Measurements from ENCODE around the gene SMTNL2.

Gene SMTNL2

GRCh38 chr17:4599505-4600281 lies 15.4 kb downstream of the SMTNL2 start:
- Histone ChIP-seq H3K9ac (ENCODE audit: low read length) (no peak overlapping the region), H3K9me2 (ENCODE audit: low read depth, low read length) (no peaks in the 10 kb centered on the region), H3K9me3 (ENCODE audit: low read length) (no peaks in the 10 kb centered on the region), H3K4me3 (ENCODE audit: low read depth, low read length, poor library complexity, severe bottlenecking) (no peak overlapping the region), H3K27me3 (ENCODE audit: insufficient read depth, low read length) (no peaks in the 10 kb centered on the region; the same call in 1 of the 2 replicates), H3K36me3 (ENCODE audit: insufficient read depth, low read length) (no peaks in the 10 kb centered on the region), H3K27ac (ENCODE audit: low read depth, low read length, poor library complexity, severe bottlenecking) (no peak overlapping the region), H3K4me2 (ENCODE audit: low read length) (no peak overlapping the region), H3K4me1 (ENCODE audit: insufficient read depth, low read length, severe bottlenecking) (no peaks in the 10 kb centered on the region), H3K79me2 (ENCODE audit: insufficient read depth, low read length) (no peaks in the 10 kb centered on the region), H3F3A (ENCODE audit: insufficient read depth, low read length) (no peaks in the 10 kb centered on the region), H4K20me1 (ENCODE audit: insufficient read depth, low read length) (no peaks in the 10 kb centered on the region), H2AFZ (ENCODE audit: low read length) (no peak overlapping the region)
- TF ChIP-seq EZH2 (IDR thresholded peaks at IDR 0.05; ENCODE audit: borderline replicate concordance, low read length) (no peak), CTCF (IDR thresholded peaks at IDR 0.05; ENCODE audit: low read length) (no peak)

- no peak overlapping the region for H2AFZ ChIP-seq (ENCODE audit: low read length)
- no peak overlapping the region for H3K4me2 ChIP-seq (ENCODE audit: low read length)
- no peaks in the 10 kb centered on the region for H3K9me3 ChIP-seq (ENCODE audit: low read length)
Measured at GRCh38 chr17:4600563-4600962, 16.2 kb downstream of the SMTNL2 start.

GRCh38 chr17:4601326-4601725 lies 17.0 kb downstream of the SMTNL2 start:
- no peaks in the 10 kb centered on the region for H3K9me2 ChIP-seq (ENCODE audit: low read depth, low read length)
- no peaks in the 10 kb centered on the region for H3F3A ChIP-seq (ENCODE audit: insufficient read depth, low read length)
- no peaks in the 10 kb centered on the region for H3K9me3 ChIP-seq (ENCODE audit: low read length)
- H2AFZ ChIP-seq (ENCODE audit: low read length): no peak overlapping the region
- no peak overlapping the region for H3K9ac ChIP-seq (ENCODE audit: low read length)
- no peaks in the 10 kb centered on the region for H4K20me1 ChIP-seq (ENCODE audit: insufficient read depth, low read length)
- no peak for TF ChIP-seq CTCF (IDR thresholded peaks at IDR 0.05; ENCODE audit: low read length)
- no peak for TF ChIP-seq EZH2 (IDR thresholded peaks at IDR 0.05; ENCODE audit: borderline replicate concordance, low read length)
- H3K27me3 ChIP-seq (ENCODE audit: insufficient read depth, low read length): peaks cover 6% of the 10 kb centered on the region; the same call in 1 of the 2 replicates
- H3K4me2 ChIP-seq (ENCODE audit: low read length): no peak overlapping the region
- H3K4me1 ChIP-seq (ENCODE audit: insufficient read depth, low read length, severe bottlenecking): no peaks in the 10 kb centered on the region
- H3K79me2 ChIP-seq (ENCODE audit: insufficient read depth, low read length): no peaks in the 10 kb centered on the region
- H3K27ac ChIP-seq (ENCODE audit: low read depth, low read length, poor library complexity, severe bottlenecking): no peak overlapping the region
- no peak overlapping the region for H3K4me3 ChIP-seq (ENCODE audit: low read depth, low read length, poor library complexity, severe bottlenecking)
- no peaks in the 10 kb centered on the region for H3K36me3 ChIP-seq (ENCODE audit: insufficient read depth, low read length)

More at GRCh38 chr17:4600563-4600962, 16.2 kb downstream of the SMTNL2 start:
- TF ChIP-seq CTCF (IDR thresholded peaks at IDR 0.05; ENCODE audit: low read length): no peak
- no peak for TF ChIP-seq EZH2 (IDR thresholded peaks at IDR 0.05; ENCODE audit: borderline replicate concordance, low read length)
- H3F3A ChIP-seq (ENCODE audit: insufficient read depth, low read length): no peaks in the 10 kb centered on the region
- H3K36me3 ChIP-seq (ENCODE audit: insufficient read depth, low read length): no peaks in the 10 kb centered on the region
- no peak overlapping the region for H3K27ac ChIP-seq (ENCODE audit: low read depth, low read length, poor library complexity, severe bottlenecking)
- H3K27me3 ChIP-seq (ENCODE audit: insufficient read depth, low read length): peaks cover 3% of the 10 kb centered on the region; the same call in 1 of the 2 replicates
- H3K9ac ChIP-seq (ENCODE audit: low read length): no peak overlapping the region
- no peaks in the 10 kb centered on the region for H3K4me1 ChIP-seq (ENCODE audit: insufficient read depth, low read length, severe bottlenecking)
- no peaks in the 10 kb centered on the region for H3K9me2 ChIP-seq (ENCODE audit: low read depth, low read length)
- H3K4me3 ChIP-seq (ENCODE audit: low read depth, low read length, poor library complexity, severe bottlenecking): no peak overlapping the region
- H3K79me2 ChIP-seq (ENCODE audit: insufficient read depth, low read length): no peaks in the 10 kb centered on the region
- H4K20me1 ChIP-seq (ENCODE audit: insufficient read depth, low read length): no peaks in the 10 kb centered on the region

Data from OCI-LY1 (cell line).